Activated CD8-positive, alpha-beta T cell treated with anti-CD3 and anti-CD28 coated beads for 36 hours (primary cell): ENCODE results near the gene GLIPR2. TPM values are rescaled to one million over a fixed set of nuclear protein-coding genes. Genes with fewer than 3 reads are reported as not detected.

Experiments
- ATAC-seq: fragments of 200-7000 bp; cut with Tn5 transposase; one replicate; pipeline ENCODE4 v1.10.0; 2021; ENCODE audit warnings: mild to moderate bottlenecking, moderate library complexity
- CTCF ChIA-PET: fragments of 350-600 bp; sonication (Branson Sonifier 250); formaldehyde crosslinking; loops from one replicate; lab custom pipeline; 2021; ENCODE audit warnings: antibody characterized with exemption; lab: Charles Lee
- POLR2A ChIA-PET: fragments of 350-600 bp; sonication (Branson Sonifier 250); formaldehyde crosslinking; loops from one replicate; lab custom pipeline; 2021; ENCODE audit warnings: antibody characterized with exemption; lab: Charles Lee
- DNase-seq: peaks from one replicate; pipeline ENCODE4 v3.0.0-alpha.2; 2020
- H3K27ac Mint-ChIP-seq: one replicate; pipeline ENCODE4 v1.8.0; 2021; ENCODE audit warnings: mild to moderate bottlenecking, mixed read lengths
- H3K27me3 Mint-ChIP-seq: one replicate; pipeline ENCODE4 v1.8.0; 2021; ENCODE audit warnings: mixed read lengths
- H3K36me3 Mint-ChIP-seq: one replicate; pipeline ENCODE4 v1.8.0; 2021; ENCODE audit warnings: low read depth, mixed read lengths
- H3K4me1 Mint-ChIP-seq: one replicate; pipeline ENCODE4 v1.8.0; 2021; ENCODE audit warnings: low read depth, mixed read lengths
- H3K4me3 Mint-ChIP-seq: one replicate; pipeline ENCODE4 v1.8.0; 2021; ENCODE audit warnings: mild to moderate bottlenecking, moderate library complexity, mixed read lengths
- H3K9me3 Mint-ChIP-seq: one replicate; pipeline ENCODE4 v1.8.0; 2021; ENCODE audit warnings: mixed read lengths
- intact Hi-C: fragments of 100-400 bp; cut with micrococcal nuclease; formaldehyde crosslinking; loops from one replicate; pipeline ENCODE4 v1.10.0; 2022
- total RNA-seq, 2 experiments: library from RNA; stranded (reverse); gene quantifications; one replicate each; pipeline ENCODE4 v1.2.3, GENCODE V29; 2021
- TF ChIP-seq, protein P1 (sequence below): fragments of 200-600 bp; IDR thresholded peaks from one replicate; pipeline ENCODE4 v1.8.0; 2022; ENCODE audit warnings: antibody characterized with exemption, mild to moderate bottlenecking

Gene GLIPR2
- total RNA-seq, 2 experiments from 2014 or later, result 12.2 to 13.6 TPM

DNA sequence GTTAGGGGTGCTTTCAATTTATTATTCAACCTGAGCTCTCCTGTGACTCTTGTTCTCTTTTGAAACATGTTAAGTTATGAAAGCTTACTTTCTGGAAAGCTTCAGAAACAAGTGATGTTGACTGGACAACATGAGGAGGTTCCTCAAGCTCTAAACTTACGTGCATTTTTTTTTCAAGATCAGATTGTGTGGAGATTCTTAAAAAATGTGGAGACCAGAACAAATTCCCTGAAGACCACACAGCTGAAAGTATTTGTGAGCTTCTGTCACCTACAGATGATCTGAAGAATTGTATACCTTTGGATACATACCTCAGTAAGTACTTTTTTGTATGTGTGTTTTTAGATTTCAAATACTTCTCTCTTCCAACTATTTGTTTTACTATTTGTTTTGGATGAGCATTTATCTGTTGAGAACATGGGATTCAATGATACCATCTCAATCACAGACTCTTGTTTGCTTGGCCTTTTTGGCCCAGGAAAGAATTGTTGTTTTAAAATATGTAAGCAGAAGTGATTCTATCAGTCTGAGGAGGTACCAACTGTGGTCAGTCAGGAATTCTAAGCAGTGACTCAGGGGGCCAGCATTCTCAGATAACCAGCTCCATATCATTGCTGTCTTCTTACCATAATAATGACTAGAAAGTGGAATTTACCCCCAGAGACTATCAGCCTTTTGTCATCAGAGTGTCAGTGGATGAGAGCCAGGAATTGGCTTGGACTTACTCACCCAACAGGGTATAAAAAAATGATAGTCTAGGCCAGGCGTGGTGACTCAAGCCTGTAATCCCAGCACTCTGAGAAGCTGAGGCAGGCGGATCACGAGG lies 34.4 kb upstream of the GLIPR2 start:
- intact Hi-C loops, result no loop called here
- DNase-seq (no peak), ATAC-seq (no peak)
- POLR2A ChIA-PET, result interaction anchor here (0.9 to 2.0 kb wide), 3 partner anchors 35 to 62 kb away, joined by 3 to 5 read pairs (median 4); partner anchors contain the start of gene GLIPR2
- H3K4me1 Mint-ChIP-seq, result peaks cover 8% of the 10 kb centered on the region
- TF ChIP-seq, protein P1, sequence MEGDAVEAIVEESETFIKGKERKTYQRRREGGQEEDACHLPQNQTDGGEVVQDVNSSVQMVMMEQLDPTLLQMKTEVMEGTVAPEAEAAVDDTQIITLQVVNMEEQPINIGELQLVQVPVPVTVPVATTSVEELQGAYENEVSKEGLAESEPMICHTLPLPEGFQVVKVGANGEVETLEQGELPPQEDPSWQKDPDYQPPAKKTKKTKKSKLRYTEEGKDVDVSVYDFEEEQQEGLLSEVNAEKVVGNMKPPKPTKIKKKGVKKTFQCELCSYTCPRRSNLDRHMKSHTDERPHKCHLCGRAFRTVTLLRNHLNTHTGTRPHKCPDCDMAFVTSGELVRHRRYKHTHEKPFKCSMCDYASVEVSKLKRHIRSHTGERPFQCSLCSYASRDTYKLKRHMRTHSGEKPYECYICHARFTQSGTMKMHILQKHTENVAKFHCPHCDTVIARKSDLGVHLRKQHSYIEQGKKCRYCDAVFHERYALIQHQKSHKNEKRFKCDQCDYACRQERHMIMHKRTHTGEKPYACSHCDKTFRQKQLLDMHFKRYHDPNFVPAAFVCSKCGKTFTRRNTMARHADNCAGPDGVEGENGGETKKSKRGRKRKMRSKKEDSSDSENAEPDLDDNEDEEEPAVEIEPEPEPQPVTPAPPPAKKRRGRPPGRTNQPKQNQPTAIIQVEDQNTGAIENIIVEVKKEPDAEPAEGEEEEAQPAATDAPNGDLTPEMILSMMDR, result no peak
- no peak overlapping the region for H3K27ac Mint-ChIP-seq
- no peaks in the 10 kb centered on the region for H3K9me3 Mint-ChIP-seq
- H3K27me3 Mint-ChIP-seq, result no peaks in the 10 kb centered on the region
- H3K36me3 Mint-ChIP-seq, result no peaks in the 10 kb centered on the region
- H3K4me3 Mint-ChIP-seq, result no peak overlapping the region
- CTCF ChIA-PET, result interaction anchor here (0.6 to 8.8 kb wide), 41 partner anchors 10 to 339 kb away, joined by 3 to 330 read pairs (median 8); partner anchors contain the start of genes CCIN, CLTA and GLIPR2

DNA sequence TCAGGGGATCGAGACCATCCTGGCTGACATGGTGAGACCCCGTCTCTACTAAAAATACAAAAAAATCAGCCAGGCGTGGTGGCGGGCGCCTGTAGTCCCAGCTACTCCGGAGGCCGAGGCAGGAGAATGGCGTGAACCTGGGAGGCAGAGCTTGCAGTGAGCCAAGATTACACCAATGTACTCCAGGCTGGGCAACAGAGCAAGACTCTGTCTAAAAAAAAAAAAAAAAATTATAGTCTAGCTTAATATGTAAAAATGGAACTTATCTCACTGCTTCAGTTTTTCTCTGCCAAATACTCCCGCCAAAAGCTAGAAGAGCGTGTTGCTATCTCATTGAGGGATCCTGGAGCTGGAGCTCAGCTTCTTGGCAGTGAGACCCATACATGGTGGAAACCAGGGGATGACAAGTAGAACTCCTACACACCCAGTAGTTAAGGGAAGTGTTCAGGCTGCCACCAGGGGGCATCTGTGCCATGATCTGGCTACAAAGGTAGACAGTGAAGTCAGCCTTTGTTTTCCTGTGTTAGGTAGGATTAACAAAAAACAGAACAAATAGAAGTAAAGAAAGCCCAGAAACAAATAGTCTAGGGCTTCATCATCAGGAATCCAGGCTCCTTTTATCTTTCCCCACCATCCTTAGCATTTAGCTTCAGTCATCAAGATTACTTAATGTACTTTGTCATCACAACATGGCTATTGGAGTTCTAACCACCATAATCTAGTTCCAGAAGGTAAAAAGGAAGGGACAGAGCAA lies 33.6 kb upstream of the GLIPR2 start:
- Mint-ChIP-seq H3K36me3 (no peaks in the 10 kb centered on the region), H3K4me1 (peaks cover 8% of the 10 kb centered on the region), H3K4me3 (no peak overlapping the region), H3K27me3 (no peaks in the 10 kb centered on the region), H3K9me3 (no peaks in the 10 kb centered on the region), H3K27ac (no peak overlapping the region)
- peak; percentile 92 for DNase-seq
- intact Hi-C loops, result loop anchor here (1.0 kb wide), 1 partner anchor 63 kb away; no protein-coding TSS in a partner anchor
- POLR2A ChIA-PET, result interaction anchor here (0.9 to 2.0 kb wide), 4 partner anchors 23 to 64 kb away, joined by 3 to 5 read pairs (median 4); partner anchors contain the start of gene GLIPR2
- CTCF ChIA-PET, result interaction anchor here (0.6 to 8.8 kb wide), 53 partner anchors 11 to 340 kb away, joined by 3 to 330 read pairs (median 6); partner anchors contain the start of genes CCIN, CLTA, GLIPR2 and GNE
- ATAC-seq, result peak; percentile 99
- TF ChIP-seq, protein P1, result peak; percentile 92

DNA sequence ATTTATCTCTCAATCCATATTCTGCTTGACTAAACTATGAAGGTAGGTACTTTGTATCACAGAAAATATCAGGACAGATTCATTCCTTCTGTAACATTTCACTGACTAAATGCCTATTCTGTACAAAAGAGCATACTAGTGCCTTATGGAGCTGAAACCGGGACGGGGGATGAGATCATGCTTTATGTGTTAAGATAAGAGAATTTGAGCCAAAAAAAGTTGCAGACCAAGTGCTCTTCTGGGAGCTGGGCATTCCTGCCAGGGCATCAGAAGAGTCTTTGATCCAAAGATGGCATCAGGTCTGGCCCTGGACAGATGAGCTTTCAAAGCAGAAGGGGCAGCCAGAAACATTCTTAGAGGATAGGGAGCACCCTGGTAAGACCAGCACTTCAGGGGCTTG lies 27.5 kb upstream of the GLIPR2 start:
- no peak overlapping the region for H3K4me3 Mint-ChIP-seq
- H3K27me3 Mint-ChIP-seq, result no peaks in the 10 kb centered on the region
- H3K4me1 Mint-ChIP-seq, result peaks cover 7% of the 10 kb centered on the region
- ChIA-PET POLR2A (no interaction called here), CTCF (interaction anchor here (1.0 to 8.5 kb wide), 6 partner anchors 9 to 92 kb away, joined by 3 to 71 read pairs (median 4); partner anchors contain the start of gene CLTA)
- no peaks in the 10 kb centered on the region for H3K9me3 Mint-ChIP-seq
- intact Hi-C loops, result no loop called here
- no peaks in the 10 kb centered on the region for H3K36me3 Mint-ChIP-seq
- TF ChIP-seq, protein P1, result no peak
- DNase-seq (no peak), ATAC-seq (no peak)
- no peak overlapping the region for H3K27ac Mint-ChIP-seq

DNA sequence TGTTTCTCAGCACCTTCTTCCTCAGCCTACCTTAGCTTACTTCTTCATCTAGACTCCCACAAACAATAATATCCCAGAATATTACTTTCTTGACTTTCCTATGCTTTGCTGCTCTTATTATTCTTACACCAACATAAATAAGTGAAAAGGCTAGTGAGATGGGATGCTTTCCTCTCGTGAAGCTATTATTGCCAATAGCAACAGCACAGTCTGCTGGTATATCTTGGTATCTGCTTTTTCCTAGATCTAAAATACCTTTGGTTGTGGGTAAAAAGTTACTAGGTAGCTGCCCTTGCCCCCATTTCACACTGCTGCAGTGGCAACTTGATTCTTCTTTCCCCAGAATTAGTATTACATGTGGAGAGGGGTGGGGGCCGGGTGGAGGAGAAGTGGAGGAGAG lies 26.1 kb upstream of the GLIPR2 start:
- H3K4me1 Mint-ChIP-seq, result peaks cover 7% of the 10 kb centered on the region
- H3K27ac Mint-ChIP-seq, result no peak overlapping the region
- H3K9me3 Mint-ChIP-seq, result no peaks in the 10 kb centered on the region
- ChIA-PET POLR2A (interaction anchor here (1.6 kb wide), 1 partner anchor 53 kb away, joined by 4 read pairs; no protein-coding TSS in a partner anchor), CTCF (interaction anchor here (0.9 to 9.5 kb wide), 3 partner anchors 9 to 55 kb away, joined by 5 to 79 read pairs (median 71); no protein-coding TSS in a partner anchor)
- DNase-seq (no peak), ATAC-seq (no peak)
- TF ChIP-seq, protein P1, result no peak
- no peaks in the 10 kb centered on the region for H3K27me3 Mint-ChIP-seq
- H3K4me3 Mint-ChIP-seq, result no peak overlapping the region
- intact Hi-C loops, result no loop called here
- no peaks in the 10 kb centered on the region for H3K36me3 Mint-ChIP-seq
